NOMO-1 treated with DMSO at 0.1 percent for 48 hours (cell line): ENCODE data around the gene POLR2A.
"Not testable (repeated sequence)": the region's sequence is repeated elsewhere in the genome, so short reads cannot be mapped to it uniquely, and the experiment has no call there.

Experiments used
- DNase-seq: peaks from one replicate; lab custom pipeline; 2025; ENCODE audit not compliant: unreplicated experiment; lab: John Stamatoyannopoulos, UW

Gene POLR2A

DNA sequence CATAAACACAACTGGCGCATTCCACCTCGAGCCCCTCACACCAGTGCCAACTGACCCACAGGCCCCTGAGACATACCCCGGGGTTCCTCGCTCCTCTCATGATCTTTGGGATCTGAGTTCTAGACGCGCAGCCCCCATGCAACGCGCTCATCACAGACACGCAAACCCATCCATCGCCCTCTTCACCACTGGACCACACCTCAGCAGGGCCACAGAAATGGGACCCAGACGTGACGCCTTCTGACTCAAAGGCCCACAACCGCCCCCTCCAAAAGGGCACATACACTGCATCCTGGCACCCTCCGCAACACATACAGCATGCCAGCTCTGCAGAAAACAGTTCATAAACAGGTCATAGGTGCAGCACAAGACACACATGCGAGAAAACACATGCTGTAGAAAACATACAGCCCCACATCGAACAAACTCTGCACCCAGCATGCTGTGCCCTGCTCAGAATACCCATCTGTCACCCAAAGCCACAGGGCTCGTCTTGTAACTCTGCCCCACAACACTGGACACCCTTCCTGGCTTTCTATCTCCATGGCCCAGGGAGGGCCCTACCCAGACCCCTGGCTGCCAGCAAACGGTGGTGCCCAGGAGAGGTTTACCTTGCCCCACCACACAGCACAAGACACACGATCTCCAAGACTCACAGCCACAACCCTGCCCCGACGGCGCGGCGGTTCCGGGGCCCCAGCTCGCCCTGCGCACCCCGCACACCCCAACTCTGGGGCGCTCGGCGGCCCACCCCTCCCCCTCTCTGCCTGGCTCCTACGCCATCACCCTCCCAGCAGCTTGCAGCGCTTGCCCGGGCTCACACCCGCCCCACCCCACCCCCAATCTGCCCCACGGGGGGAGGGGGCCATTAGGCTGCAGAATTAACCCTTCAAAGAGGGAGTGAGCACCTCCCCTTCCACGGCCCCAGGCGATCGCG, 5.6 kb upstream of the POLR2A start:
- DNase-seq = no peak

DNA sequence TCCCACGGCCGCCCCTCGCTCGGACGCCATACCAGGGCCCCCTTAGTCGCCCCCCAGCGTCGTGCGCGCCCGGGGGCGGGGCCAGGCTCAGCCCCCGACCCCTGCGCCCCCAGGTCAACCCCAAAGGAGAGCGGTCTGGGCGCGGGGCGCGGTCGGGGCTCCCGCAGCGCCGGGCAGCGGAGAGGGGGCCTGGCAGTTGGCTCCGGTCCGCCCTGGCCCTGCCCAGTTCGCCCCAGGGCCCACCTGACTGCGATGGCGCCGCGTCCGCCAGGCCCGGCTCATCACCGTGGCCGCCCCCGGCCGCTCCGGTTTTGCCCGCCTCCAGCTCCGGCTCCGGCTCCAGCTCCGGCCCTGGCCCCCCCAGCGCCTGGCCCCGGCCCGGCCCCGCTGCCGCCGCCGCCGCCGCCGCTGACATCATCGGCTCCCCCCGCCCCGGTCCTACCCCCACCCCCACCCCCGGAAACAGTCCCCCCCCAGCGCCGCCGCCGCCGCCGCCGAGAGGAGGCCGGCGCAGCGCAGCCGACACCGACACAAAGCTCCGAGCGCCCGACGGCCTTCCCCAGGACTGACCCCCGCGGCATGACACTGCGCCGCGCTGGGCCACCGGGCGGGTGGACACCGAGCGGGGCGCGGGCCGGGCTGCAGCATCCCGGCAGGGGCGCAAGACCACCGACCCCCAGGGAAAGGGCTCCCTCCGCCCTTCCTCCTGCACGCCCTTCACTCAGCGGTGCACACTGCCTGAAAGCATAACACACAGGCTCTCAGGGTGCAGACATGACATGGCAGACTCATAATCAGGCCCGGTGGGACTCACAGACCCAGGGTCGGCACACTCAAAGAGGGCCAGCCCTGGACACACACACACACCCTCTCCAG, 4.7 kb upstream of the POLR2A start, which contains the start of gene ZBTB4:
Gene ZBTB4, minus strand, starts transcription at position 419 of the 876 bp plus-strand sequence. CDS start 12,830 bp downstream, outside the sequence.
- DNase-seq = no peak

- DNase-seq = no peak
These were observed 4.1 kb upstream of the POLR2A start for GRCh38 chr17:7480089-7480384.

GRCh38 chr17:7481275-7481674, 2.9 kb upstream of the POLR2A start, which contains the start of gene SLC35G6:
SLC35G6 (plus strand) TSS chr17:7481446; CDS start chr17:7481517, 71 bp downstream.
- not testable (repeated sequence) for DNase-seq

DNA sequence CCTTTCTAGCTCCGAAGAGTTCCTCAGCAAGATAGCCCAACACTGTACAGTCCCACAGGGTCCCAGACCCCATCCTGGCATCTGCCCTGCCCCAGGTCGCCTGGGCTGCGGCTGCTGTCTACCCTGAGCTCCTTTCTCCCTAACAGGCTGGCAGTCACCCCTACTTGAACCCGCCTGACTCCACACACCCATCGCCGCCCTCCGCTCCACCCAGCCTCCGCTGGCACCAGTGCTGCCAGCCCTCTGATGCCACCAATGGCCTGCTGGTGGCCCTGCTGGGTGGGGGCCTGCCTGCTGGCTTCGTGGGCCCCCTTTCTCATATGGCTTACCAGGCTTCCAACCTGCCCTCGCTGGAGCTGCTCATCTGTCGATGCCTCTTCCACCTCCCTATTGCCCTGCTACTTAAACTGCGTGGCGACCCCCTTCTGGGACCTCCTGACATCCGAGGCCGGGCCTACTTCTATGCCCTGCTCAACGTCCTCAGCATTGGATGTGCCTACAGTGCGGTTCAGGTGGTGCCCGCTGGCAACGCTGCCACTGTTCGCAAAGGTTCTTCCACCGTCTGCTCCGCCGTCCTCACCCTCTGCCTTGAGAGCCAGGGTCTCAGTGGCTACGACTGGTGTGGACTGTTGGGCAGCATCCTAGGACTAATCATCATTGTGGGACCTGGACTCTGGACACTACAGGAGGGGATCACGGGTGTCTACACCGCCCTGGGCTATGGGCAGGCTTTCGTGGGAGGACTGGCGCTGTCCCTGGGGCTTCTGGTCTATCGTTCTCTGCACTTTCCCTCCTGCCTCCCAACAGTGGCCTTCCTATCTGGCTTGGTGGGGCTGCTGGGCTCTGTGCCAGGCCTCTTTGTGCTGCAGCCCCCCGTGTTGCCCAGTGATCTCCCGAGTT, 2.1 kb upstream of the POLR2A start:
- DNase-seq = not testable (repeated sequence)

DNA sequence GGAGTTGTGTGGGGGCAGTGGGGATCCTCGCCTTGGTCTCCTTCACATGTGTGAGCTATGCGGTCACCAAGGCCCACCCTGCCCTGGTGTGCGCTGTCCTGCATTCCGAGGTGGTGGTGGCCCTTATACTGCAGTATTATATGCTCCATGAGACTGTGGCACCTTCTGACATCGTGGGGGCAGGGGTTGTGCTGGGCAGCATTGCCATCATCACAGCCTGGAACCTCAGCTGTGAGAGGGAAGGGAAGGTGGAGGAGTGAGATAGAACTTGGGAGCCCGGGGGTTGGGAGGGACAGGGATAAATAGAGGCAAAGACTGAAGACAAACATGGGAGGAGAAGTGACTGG, 1.5 kb upstream of the POLR2A start:
- not testable (repeated sequence) for DNase-seq

DNA sequence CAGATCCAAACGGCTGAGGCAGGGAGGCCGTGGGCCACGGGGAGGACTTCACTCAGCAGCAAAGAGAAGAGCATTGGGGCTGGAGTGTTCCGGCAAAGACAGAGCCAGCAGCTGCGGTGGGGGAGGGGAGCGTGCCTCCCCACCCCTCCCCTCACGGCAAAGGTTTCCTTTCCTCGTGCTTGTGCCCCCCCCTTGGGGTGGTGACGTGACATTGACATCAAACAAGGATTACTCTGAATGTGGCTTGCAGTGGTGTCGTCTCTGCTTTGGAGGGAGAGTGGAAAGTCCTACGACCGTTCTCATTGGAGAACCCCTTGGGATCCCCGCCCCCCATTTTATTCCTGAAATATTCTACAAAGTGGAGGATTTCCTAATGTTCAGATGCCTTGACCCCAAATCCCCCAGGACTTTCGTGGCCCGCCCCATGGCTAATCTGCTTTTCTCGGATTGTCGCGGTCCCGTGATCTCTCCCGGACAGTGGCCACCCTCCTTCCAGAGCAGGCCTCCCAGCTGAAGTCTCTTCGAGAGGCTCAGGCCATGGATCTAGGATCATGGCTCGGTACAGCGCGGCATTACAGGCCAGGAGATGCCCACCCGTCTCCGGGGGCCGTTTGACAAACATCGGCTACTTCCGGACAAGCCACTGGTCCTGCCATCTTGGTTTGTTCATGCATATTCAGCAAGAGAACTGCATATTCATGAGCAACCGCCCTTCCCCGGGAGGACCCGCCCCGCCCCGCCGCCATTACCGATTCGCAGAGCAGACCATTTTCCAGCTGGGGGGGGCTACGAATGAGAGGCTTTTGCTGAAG, 705 bp upstream of the POLR2A start:
- DNase-seq = peak; percentile 94

DNA sequence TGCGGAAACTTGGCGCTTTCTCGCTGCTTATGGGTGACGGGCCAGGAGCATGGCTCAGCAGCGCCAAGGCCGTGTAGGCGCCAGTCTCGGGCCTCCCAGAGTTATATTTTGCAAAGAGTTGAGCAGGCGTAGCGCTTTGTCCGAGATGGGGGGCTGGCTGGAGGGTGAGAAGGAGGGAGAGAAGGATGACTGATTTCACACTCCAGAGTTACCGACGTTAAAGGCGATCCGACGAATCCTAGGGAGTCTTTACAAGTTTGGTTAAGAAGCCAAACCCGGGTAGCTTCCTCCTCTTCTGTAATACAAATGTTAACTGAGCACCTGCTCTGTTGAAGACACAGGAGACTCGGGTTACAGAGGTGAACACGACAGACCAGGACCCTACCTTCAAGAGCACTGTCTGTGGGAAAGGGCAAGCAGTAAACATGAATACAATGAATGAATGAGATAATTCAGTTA, 782 bp downstream of the POLR2A start:
- peak; percentile 72 for DNase-seq

GRCh38 chr17:7486181-7486580, 2.0 kb downstream of the POLR2A start:
- DNase-seq = no peak

GRCh38 chr17:7490144-7490543, 6.0 kb downstream of the POLR2A start:
- DNase-seq = no peak

DNA sequence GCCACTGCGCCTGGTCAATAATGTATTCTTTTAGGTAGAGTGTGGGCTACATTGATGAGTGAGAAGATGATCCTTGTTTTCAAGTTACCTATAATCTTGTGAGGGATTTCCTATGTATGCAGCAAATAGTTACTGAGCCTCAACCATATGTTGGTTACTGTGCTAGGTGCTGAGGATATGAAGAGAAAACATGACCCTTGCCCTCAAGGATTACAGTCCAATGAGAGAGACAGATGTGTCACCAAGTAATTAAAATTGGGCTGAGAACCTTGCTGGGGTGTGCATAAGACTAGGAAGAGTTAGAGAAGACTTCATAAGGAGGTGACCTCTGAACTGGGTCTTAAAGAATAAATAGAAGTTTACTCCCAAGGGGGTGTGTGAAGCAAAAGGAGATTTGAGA, 7.4 kb downstream of the POLR2A start:
- no peak for DNase-seq

GRCh38 chr17:7493941-7494340, 9.8 kb downstream of the POLR2A start:
- DNase-seq = no peak

- DNase-seq = no peak
These were observed 11.8 kb downstream of the POLR2A start for GRCh38 chr17:7495906-7496434.

- no peak for DNase-seq
These were observed 12.5 kb downstream of the POLR2A start for GRCh38 chr17:7496470-7497183.

DNA sequence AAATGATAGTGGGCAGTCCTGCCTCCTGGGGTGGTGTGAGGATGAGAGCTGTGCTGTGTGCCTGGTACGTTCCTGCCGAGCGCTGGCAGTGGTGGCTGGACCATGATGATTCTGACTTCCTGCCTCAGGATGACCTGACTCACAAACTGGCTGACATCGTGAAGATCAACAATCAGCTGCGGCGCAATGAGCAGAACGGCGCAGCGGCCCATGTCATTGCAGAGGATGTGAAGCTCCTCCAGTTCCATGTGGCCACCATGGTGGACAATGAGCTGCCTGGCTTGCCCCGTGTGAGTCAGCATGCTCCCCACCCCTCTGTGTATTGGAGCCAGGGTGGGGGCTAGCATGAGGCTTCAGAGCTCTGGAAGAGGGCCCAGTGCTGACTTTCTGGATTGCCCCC, 13.1 kb downstream of the POLR2A start:
- no peak for DNase-seq

- DNase-seq = no peak
These were observed 13.5 kb downstream of the POLR2A start for GRCh38 chr17:7497636-7498035.

DNA sequence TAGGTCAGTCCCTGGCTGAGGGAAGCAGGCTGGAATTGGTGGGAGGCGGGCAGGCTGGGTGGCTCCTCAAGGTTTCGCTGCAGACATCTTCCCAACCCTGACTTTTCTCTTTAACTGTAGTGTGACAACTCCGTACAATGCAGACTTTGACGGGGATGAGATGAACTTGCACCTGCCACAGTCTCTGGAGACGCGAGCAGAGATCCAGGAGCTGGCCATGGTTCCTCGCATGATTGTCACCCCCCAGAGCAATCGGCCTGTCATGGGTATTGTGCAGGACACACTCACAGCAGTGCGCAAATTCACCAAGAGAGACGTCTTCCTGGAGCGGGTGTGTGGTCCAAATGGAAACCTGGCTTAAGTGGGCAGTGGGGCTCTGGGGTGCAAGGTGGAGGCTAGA, 15.0 kb downstream of the POLR2A start:
- DNase-seq = no peak

DNA sequence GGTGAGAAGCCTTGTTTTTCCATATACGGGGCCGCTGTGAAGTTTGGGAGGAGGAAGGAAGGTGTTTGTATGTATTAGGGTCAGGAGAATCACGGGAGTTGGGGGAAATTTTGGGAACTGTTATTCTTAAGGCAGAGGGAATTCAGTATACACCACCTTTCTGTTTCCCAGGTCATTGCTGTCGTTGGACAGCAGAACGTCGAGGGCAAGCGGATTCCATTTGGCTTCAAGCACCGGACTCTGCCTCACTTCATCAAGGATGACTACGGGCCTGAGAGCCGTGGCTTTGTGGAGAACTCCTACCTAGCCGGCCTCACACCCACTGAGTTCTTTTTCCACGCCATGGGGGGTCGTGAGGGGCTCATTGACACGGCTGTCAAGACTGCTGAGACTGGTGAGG, 17.6 kb downstream of the POLR2A start:
- no peak for DNase-seq
